RWPE1 (cell line): Measurements from ENCODE around the gene IFT52.

Source experiments
- CTCF ChIA-PET: fragments of 350-600 bp; sonication (Branson Sonifier 250); formaldehyde crosslinking; extraction: SDS; loops from one replicate; lab custom pipeline; 2021; lab: Yijun Ruan, JAX
- POLR2A ChIA-PET: fragments of 400-600 bp; formaldehyde crosslinking; extraction: SDS; loops from one replicate; lab custom pipeline; 2020; ENCODE audit warnings: antibody characterized with exemption; ENCODE audit not compliant: low non-redundant PET; lab: Yijun Ruan, JAX
- DNase-seq: peaks from one replicate; pipeline ENCODE4 v3.0.0; 2012; ENCODE audit warnings: low spot score
- H3K27ac ChIP-seq: fragments of 450-650 bp; 2 replicates; pipeline ENCODE4 v1.5.1; 2017
- CTCF ChIP-seq: fragments of 450-650 bp; conservative IDR thresholded peaks from 2 replicates; pipeline ENCODE4 v1.5.1; 2017; ENCODE audit warnings: low read depth, mild to moderate bottlenecking

Gene IFT52

GRCh38 chr20:43544501-43544900, 46.2 kb upstream of the IFT52 start:
- TF ChIP-seq CTCF: no peak
- H3K27ac ChIP-seq: no peak overlapping the region

GRCh38 chr20:43545837-43546578, 44.7 kb upstream of the IFT52 start:
- ChIA-PET POLR2A (no interaction called here), CTCF (interaction anchor here (0.6 to 0.7 kb wide), 2 partner anchors 96 to 1943 kb away, joined by 3 read pairs; no protein-coding TSS in a partner anchor)
- DNase-seq: no peak
- no peak overlapping the region for H3K27ac ChIP-seq
- no peak for TF ChIP-seq CTCF

More at GRCh38 chr20:43544501-43544900, 46.2 kb upstream of the IFT52 start:
- ChIA-PET POLR2A (no interaction called here), CTCF (no interaction called here)
- DNase-seq: no peak

- POLR2A ChIA-PET: interaction anchor here (0.6 kb wide), 1 partner anchor 111 kb away, joined by 4 read pairs; no protein-coding TSS in a partner anchor
- CTCF ChIA-PET: interaction anchor here (0.6 kb wide), 2 partner anchors 55 to 81 kb away, joined by 3 read pairs; no protein-coding TSS in a partner anchor
- no peak for TF ChIP-seq CTCF
Observed at GRCh38 chr20:43548273-43548880, 42.4 kb upstream of the IFT52 start.

GRCh38 chr20:43549416-43550065, 41.2 kb upstream of the IFT52 start:
- no peak overlapping the region for H3K27ac ChIP-seq
- TF ChIP-seq CTCF: no peak
- DNase-seq: no peak
- POLR2A ChIA-PET: no interaction called here
- CTCF ChIA-PET: interaction anchor here (0.8 kb wide), 1 partner anchor 11 kb away, joined by 5 read pairs; no protein-coding TSS in a partner anchor

More at GRCh38 chr20:43548273-43548880, 42.4 kb upstream of the IFT52 start:
- no peak for DNase-seq
- H3K27ac ChIP-seq: no peak overlapping the region

- H3K27ac ChIP-seq: no peak overlapping the region
- no peak for TF ChIP-seq CTCF
- DNase-seq: no peak
- POLR2A ChIA-PET: no interaction called here
- CTCF ChIA-PET: interaction anchor here (0.8 kb wide), 1 partner anchor 10 kb away, joined by 5 read pairs; no protein-coding TSS in a partner anchor
Observed at GRCh38 chr20:43550456-43550855, 40.3 kb upstream of the IFT52 start.

- ChIA-PET CTCF (no interaction called here), POLR2A (no interaction called here)
Observed at GRCh38 chr20:43554369-43554768, 36.4 kb upstream of the IFT52 start.

More at GRCh38 chr20:43554369-43554768, 36.4 kb upstream of the IFT52 start:
- TF ChIP-seq CTCF: no peak
- DNase-seq: no peak
- no peak overlapping the region for H3K27ac ChIP-seq
